Adrenal gland (tissue), 12 donors: ENCODE data around the gene GOLGA5. TPM values are rescaled to one million over a fixed set of nuclear protein-coding genes. Genes with fewer than 3 reads are reported as not detected.
"Not testable (repeated sequence)": the region's sequence is repeated elsewhere in the genome, so short reads cannot be mapped to it uniquely, and the experiment has no call there.

Experiments used
- DNase-seq, 7 donors: peaks; one replicate each; pipeline ENCODE4 v3.0.0-alpha.2; 2019 to 2020
- H3K27ac ChIP-seq, 5 donors: fragments of 200-600 bp; sonication (generic) in 4 of 5; 1 replicate in 3 of 5; 2 replicates in 2 of 5; pipeline versions ENCODE4 v1.5.1 to v1.8.0; 2016 to 2020; ENCODE audit warnings: mild to moderate bottlenecking in 1 of 5
- H3K27me3 ChIP-seq: fragments of 200-600 bp; 2 replicates; pipeline ENCODE4 v1.8.0; 2021
- H3K36me3 ChIP-seq, 2 donors: fragments of 200-600 bp; replicated peaks in 1 of 2; 1 replicate in 1 of 2; 2 replicates in 1 of 2; pipeline versions ENCODE4 v1.5.1 to v1.8.0; 2018 to 2022
- H3K4me1 ChIP-seq, 2 donors: fragments of 200-600 bp; replicated peaks in 1 of 2; 1 replicate in 1 of 2; 2 replicates in 1 of 2; pipeline versions ENCODE4 v1.5.1 to v1.8.0; 2018 to 2021
- H3K4me3 ChIP-seq, 4 donors: fragments of 200-600 bp; sonication (generic) in 3 of 4; one replicate each; pipeline ENCODE4 v1.5.1; 2016 to 2018
- H3K9me3 ChIP-seq, 3 donors: fragments of 200-600 bp; sonication (generic) in 1 of 3; replicated peaks in 1 of 3; 1 replicate in 2 of 3; 2 replicates in 1 of 3; pipeline versions ENCODE4 v1.5.1 to v1.8.0; 2016 to 2021
- CTCF ChIP-seq, 6 experiments: fragments of 450-650 bp in 4 of 6; fragments of 200-600 bp in 2 of 6; sonication (generic) in 1 of 6; IDR thresholded peaks; 1 replicate in 5 of 6; 2 replicates in 1 of 6; pipeline versions ENCODE4 v1.5.1 to v1.8.0; 2016 to 2021; ENCODE audit warnings: antibody characterized with exemption in 6 of 6, mild to moderate bottlenecking in 2 of 6, moderate library complexity in 1 of 6
- POLR2A ChIP-seq, 2 donors: fragments of 450-650 bp; IDR thresholded peaks; one replicate each; pipeline ENCODE4 v1.6.1; 2017; ENCODE audit warnings: antibody characterized with exemption in 2 of 2, mild to moderate bottlenecking in 2 of 2, moderate library complexity in 1 of 2
- WGBS, 4 donors: extraction: QIAGEN DNeasy Blood & Tissue Kit in 2 of 4; methylation state at CpG; one replicate each; pipeline versions ENCODE4 v1.1.5 to v1.1.7; 2013 to 2017; 5-methylcytosine and 5-hydroxymethylcytosine counted together
- intact Hi-C, 2 donors: fragments of 100-400 bp; cut with DNase I; formaldehyde crosslinking; loops; one replicate each; pipeline versions ENCODE4 v1.14.1 to v1.15.0; 2022 to 2023
- polyA plus RNA-seq, 3 donors: library from polyadenylated mRNA; stranded (reverse); fragments of 200-250 nt in 2 of 3; fragments of 350-450 nt in 1 of 3; fragmentation: Illumina TruSeq in 1 of 3; extraction: RNeasy Lipid Tissue Mini Kit (QIAGEN cat#74804) in 1 of 3; gene quantifications; one replicate each; pipeline ENCODE4 v1.2.3, GENCODE V29; 2013 to 2014
- total RNA-seq, 9 donors: library from RNA; depleted of rRNA in 4 of 9; stranded (reverse); fragments of >200 nt in 4 of 9; fragments of 120-200 nt in 1 of 9; fragmentation: NEBNext Ultra II Directional in 1 of 9; extraction: Animal tissue kit (Norgen Biotek cat#: 25700) in 1 of 9; gene quantifications; one replicate each; pipeline versions ENCODE4 v1.1.0 to v1.2.4, GENCODE V29; 2013 to 2023
- donor health status: healthy with polysubstance abuse.
- donor health status: Bipolar disorder and iron deficiency.
- donor health status: DM: yes; HTN: yes; CAD: no.
- donor health status: DM: no; HTN: no; CAD: no.
- donor health status: DM: no; HTN: no; CAD: no.
- donor health status: DM: yes; HTN: yes; CAD: no.

The GOLGA5 gene
- total and polyA plus RNA-seq, 12 donors, result 24.6 to 85.1 (median 35.0) TPM

GRCh38 chr14:92850492-92850891 is 56.4 kb downstream of the GOLGA5 start:
- Histone ChIP-seq H3K9me3 (no peaks in the 10 kb centered on the region), H3K4me1 (peaks cover 0 to 4% of the 10 kb centered on the region in 2 donors), H3K27me3 (no peaks in the 10 kb centered on the region), H3K36me3 (no peaks in the 10 kb centered on the region), H3K27ac (no peak overlapping the region), H3K4me3 (no peak overlapping the region)
- no peak for TF ChIP-seq CTCF (IDR thresholded peaks at IDR 0.05)
- TF ChIP-seq POLR2A (IDR thresholded peaks at IDR 0.05), result no peak
- 65 to 80% (median 73%) methylated on average over 2 of the region's 2 CpGs for WGBS, 4 donors
- DNase-seq, result no peak
- intact Hi-C loops, result no loop called here

- H3K4me3 ChIP-seq, H3K4me1 ChIP-seq, H3K9me3 ChIP-seq, intact Hi-C loops, H3K27ac ChIP-seq, H3K27me3 ChIP-seq, H3K36me3 ChIP-seq, DNase-seq: not testable (repeated sequence)
- 83 to 90% (median 86%) methylated on average over 8 of the region's 8 CpGs for WGBS, 4 donors
Measured at GRCh38 chr14:92853136-92853535, 59.0 kb downstream of the GOLGA5 start.

- H3K9me3 ChIP-seq, result peaks cover 0 to under 1% (median 0%) of the 10 kb centered on the region in 3 donors
- WGBS, 4 donors, result 77 to 88% (median 79%) methylated on average over 7 of the region's 7 CpGs
Measured at GRCh38 chr14:92860049-92860840, 66.1 kb downstream of the GOLGA5 start.

GRCh38 chr14:92861856-92862745 is 68.0 kb downstream of the GOLGA5 start:
- TF ChIP-seq CTCF (IDR thresholded peaks at IDR 0.05) (no peak), POLR2A (IDR thresholded peaks at IDR 0.05) (no peak)
- H3K9me3 ChIP-seq, result peaks cover 0 to 5% (median 0%) of the 10 kb centered on the region in 3 donors
- H3K36me3 ChIP-seq, result no peaks in the 10 kb centered on the region
- 74 to 85% (median 80%) methylated on average over 6 to 7 of the region's 7 CpGs for WGBS, 4 donors
- intact Hi-C loops, result no loop called here
- H3K27me3 ChIP-seq, result no peaks in the 10 kb centered on the region
- H3K27ac ChIP-seq, result no peak overlapping the region
- no peak overlapping the region for H3K4me3 ChIP-seq
- H3K4me1 ChIP-seq, result no peaks in the 10 kb centered on the region
- DNase-seq, result no peak

More at GRCh38 chr14:92860049-92860840, 66.1 kb downstream of the GOLGA5 start:
- intact Hi-C loops, result no loop called here
- Histone ChIP-seq H3K4me3 (no peak overlapping the region), H3K27me3 (no peaks in the 10 kb centered on the region), H3K4me1 (no peaks in the 10 kb centered on the region), H3K27ac (no peak overlapping the region), H3K36me3 (no peaks in the 10 kb centered on the region)
- no peak for DNase-seq
- TF ChIP-seq POLR2A (IDR thresholded peaks at IDR 0.05), result no peak
- no peak for TF ChIP-seq CTCF (IDR thresholded peaks at IDR 0.05)
